Mucosa of rectum (tissue), 2 donors: ENCODE data around the gene NCOA6.
"Not testable (repeated sequence)": the region's sequence is repeated elsewhere in the genome, so short reads cannot be mapped to it uniquely, and the experiment has no call there.

ENCODE experiments used
- H3K27ac ChIP-seq, 2 donors: one replicate each; pipeline ENCODE4 v1.7.0; 2013; ENCODE audit warnings: inconsistent platforms in 2 of 2, low read depth in 2 of 2, low read length in 2 of 2
- H3K27me3 ChIP-seq, 2 donors: one replicate each; pipeline ENCODE4 v1.7.0; 2013; ENCODE audit warnings: low read length in 2 of 2; ENCODE audit not compliant: control insufficient read depth in 2 of 2, insufficient read depth in 2 of 2
- H3K36me3 ChIP-seq, 2 donors: one replicate each; pipeline ENCODE4 v1.7.0; 2013; ENCODE audit warnings: low read length in 2 of 2; ENCODE audit not compliant: control insufficient read depth in 2 of 2, insufficient read depth in 2 of 2
- H3K4me1 ChIP-seq, 2 donors: one replicate each; pipeline ENCODE4 v1.7.0; 2013; ENCODE audit warnings: low read length in 2 of 2, mild to moderate bottlenecking in 1 of 2; ENCODE audit not compliant: control insufficient read depth in 2 of 2, insufficient read depth in 2 of 2
- H3K4me3 ChIP-seq, 2 donors: one replicate each; pipeline ENCODE4 v1.7.0; 2013; ENCODE audit warnings: low read length in 2 of 2
- H3K9ac ChIP-seq, 2 donors: one replicate each; pipeline ENCODE4 v1.7.0; 2013; ENCODE audit warnings: low read length in 2 of 2, low read depth in 1 of 2, mild to moderate bottlenecking in 1 of 2
- H3K9me3 ChIP-seq, 2 donors: one replicate each; pipeline ENCODE4 v1.7.0; 2013; ENCODE audit warnings: low read length in 2 of 2; ENCODE audit not compliant: control insufficient read depth in 2 of 2
- donor health status: healthy.
- donor health status: Normal muscosa, but diverticular disease.

Gene NCOA6

GRCh38 chr20:34732523-34732922 lies 92.9 kb downstream of the NCOA6 start:
- no peak overlapping the region for H3K27ac ChIP-seq
- no peak overlapping the region for H3K4me3 ChIP-seq
- no peaks in the 10 kb centered on the region for H3K27me3 ChIP-seq
- H3K9ac ChIP-seq = no peak overlapping the region
- no peaks in the 10 kb centered on the region for H3K9me3 ChIP-seq
- H3K36me3 ChIP-seq = peaks cover 20 to 25% of the 10 kb centered on the region in 2 donors
- H3K4me1 ChIP-seq = no peaks in the 10 kb centered on the region

- Histone ChIP-seq H3K4me1 (no peaks in the 10 kb centered on the region), H3K9ac (no peak overlapping the region), H3K27me3 (no peaks in the 10 kb centered on the region), H3K36me3 (peaks cover 39 to 46% of the 10 kb centered on the region in 2 donors), H3K9me3 (no peaks in the 10 kb centered on the region), H3K4me3 (no peak overlapping the region), H3K27ac (no peak overlapping the region)
These were observed 96.0 kb downstream of the NCOA6 start for GRCh38 chr20:34729416-34729815.

GRCh38 chr20:34724172-34724571 lies 101.3 kb downstream of the NCOA6 start:
- Histone ChIP-seq H3K9ac (no peak overlapping the region), H3K4me3 (no peak overlapping the region), H3K9me3 (no peaks in the 10 kb centered on the region), H3K27me3 (no peaks in the 10 kb centered on the region), H3K27ac (no peak overlapping the region), H3K36me3 (peaks cover 38 to 45% of the 10 kb centered on the region in 2 donors), H3K4me1 (no peaks in the 10 kb centered on the region)

GRCh38 chr20:34722560-34722959 lies 102.9 kb downstream of the NCOA6 start:
- H3K36me3 ChIP-seq = peaks cover 38 to 45% of the 10 kb centered on the region in 2 donors
- H3K27me3 ChIP-seq, H3K4me1 ChIP-seq, H3K27ac ChIP-seq, H3K4me3 ChIP-seq, H3K9me3 ChIP-seq, H3K9ac ChIP-seq: not testable (repeated sequence)

- Histone ChIP-seq H3K27me3 (no peaks in the 10 kb centered on the region), H3K36me3 (peaks cover 21 to 26% of the 10 kb centered on the region in 2 donors), H3K9me3 (no peaks in the 10 kb centered on the region), H3K9ac (no peak overlapping the region), H3K4me1 (no peaks in the 10 kb centered on the region), H3K4me3 (no peak overlapping the region), H3K27ac (no peak overlapping the region)
These were observed 105.2 kb downstream of the NCOA6 start for GRCh38 chr20:34720266-34720665.

GRCh38 chr20:34719242-34720017 lies 106.0 kb downstream of the NCOA6 start:
- H3K36me3 ChIP-seq = peaks cover 23 to 28% of the 10 kb centered on the region in 2 donors

GRCh38 chr20:34717230-34718095 lies 108.0 kb downstream of the NCOA6 start:
- Histone ChIP-seq H3K4me1 (no peaks in the 10 kb centered on the region), H3K4me3 (no peak overlapping the region), H3K9ac (no peak overlapping the region), H3K27me3 (no peaks in the 10 kb centered on the region), H3K36me3 (peaks cover 30 to 31% of the 10 kb centered on the region in 2 donors), H3K27ac (no peak overlapping the region), H3K9me3 (no peaks in the 10 kb centered on the region)

More at GRCh38 chr20:34719242-34720017, 106.0 kb downstream of the NCOA6 start:
- H3K9me3 ChIP-seq, H3K4me1 ChIP-seq, H3K27ac ChIP-seq, H3K9ac ChIP-seq, H3K4me3 ChIP-seq, H3K27me3 ChIP-seq: not testable (repeated sequence)

- H3K9ac ChIP-seq = no peak overlapping the region
- H3K4me3 ChIP-seq = no peak overlapping the region
- no peaks in the 10 kb centered on the region for H3K9me3 ChIP-seq
- no peaks in the 10 kb centered on the region for H3K27me3 ChIP-seq
- no peaks in the 10 kb centered on the region for H3K4me1 ChIP-seq
- H3K36me3 ChIP-seq = peaks cover 31 to 34% of the 10 kb centered on the region in 2 donors
- H3K27ac ChIP-seq = no peak overlapping the region
These were observed 108.6 kb downstream of the NCOA6 start for GRCh38 chr20:34716921-34717229.

GRCh38 chr20:34715384-34715783 lies 110.1 kb downstream of the NCOA6 start:
- no peaks in the 10 kb centered on the region for H3K9me3 ChIP-seq
- H3K9ac ChIP-seq = no peak overlapping the region
- H3K4me3 ChIP-seq = no peak overlapping the region
- H3K27ac ChIP-seq = no peak overlapping the region
- H3K4me1 ChIP-seq = peaks cover 2 to 5% of the 10 kb centered on the region in 2 donors
- no peaks in the 10 kb centered on the region for H3K27me3 ChIP-seq
- peaks cover 29 to 41% of the 10 kb centered on the region in 2 donors for H3K36me3 ChIP-seq

GRCh38 chr20:34713944-34714515 lies 111.4 kb downstream of the NCOA6 start:
- not testable (repeated sequence) for H3K9me3 ChIP-seq, H3K27me3 ChIP-seq, H3K27ac ChIP-seq, H3K4me3 ChIP-seq, H3K4me1 ChIP-seq, H3K9ac ChIP-seq
- peaks cover 29 to 38% of the 10 kb centered on the region in 2 donors for H3K36me3 ChIP-seq
